Measurements from ENCODE around the gene PRR5L. TPM values are rescaled to one million over a fixed set of nuclear protein-coding genes. Genes with fewer than 3 reads are reported as not detected.
"Not testable (repeated sequence)": the region's sequence is repeated elsewhere in the genome, so short reads cannot be mapped to it uniquely, and the experiment has no call there.

PRR5L gene
- total RNA-seq, 3 donors from 2014 or later, result 5.1 to 10.0 (median 8.5) TPM

DNA sequence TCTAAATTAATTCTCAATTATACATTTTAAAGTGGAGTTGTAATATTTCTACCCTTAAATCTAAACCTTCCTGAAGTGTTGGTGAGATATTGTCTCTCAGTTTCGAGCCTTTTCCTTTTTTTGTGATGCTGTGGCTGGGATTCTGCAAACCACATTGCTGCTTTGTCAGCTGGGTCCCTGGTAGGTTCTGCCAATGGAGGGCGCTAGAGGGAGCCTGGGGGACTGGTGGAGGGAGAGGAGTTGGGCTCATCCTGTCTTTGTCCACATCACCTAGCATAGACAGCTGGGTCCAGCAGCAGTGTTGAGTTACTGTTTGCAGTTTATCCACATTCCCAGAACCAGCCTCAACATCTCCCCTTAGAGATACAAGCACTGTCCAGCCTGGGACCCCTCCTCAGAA is 173.0 kb downstream of the PRR5L start:
- Mint-ChIP-seq H3K4me3 (no peak overlapping the region), H3K36me3 (ENCODE audit: insufficient read depth) (peaks cover 10% of the 10 kb centered on the region), H3K4me1 (ENCODE audit: low read depth) (peaks cover 3% of the 10 kb centered on the region), H3K9me3 (no peaks in the 10 kb centered on the region), H3K27me3 (ENCODE audit: low read depth) (no peaks in the 10 kb centered on the region)
- no peak for DNase-seq
- ATAC-seq, result no peak

DNA sequence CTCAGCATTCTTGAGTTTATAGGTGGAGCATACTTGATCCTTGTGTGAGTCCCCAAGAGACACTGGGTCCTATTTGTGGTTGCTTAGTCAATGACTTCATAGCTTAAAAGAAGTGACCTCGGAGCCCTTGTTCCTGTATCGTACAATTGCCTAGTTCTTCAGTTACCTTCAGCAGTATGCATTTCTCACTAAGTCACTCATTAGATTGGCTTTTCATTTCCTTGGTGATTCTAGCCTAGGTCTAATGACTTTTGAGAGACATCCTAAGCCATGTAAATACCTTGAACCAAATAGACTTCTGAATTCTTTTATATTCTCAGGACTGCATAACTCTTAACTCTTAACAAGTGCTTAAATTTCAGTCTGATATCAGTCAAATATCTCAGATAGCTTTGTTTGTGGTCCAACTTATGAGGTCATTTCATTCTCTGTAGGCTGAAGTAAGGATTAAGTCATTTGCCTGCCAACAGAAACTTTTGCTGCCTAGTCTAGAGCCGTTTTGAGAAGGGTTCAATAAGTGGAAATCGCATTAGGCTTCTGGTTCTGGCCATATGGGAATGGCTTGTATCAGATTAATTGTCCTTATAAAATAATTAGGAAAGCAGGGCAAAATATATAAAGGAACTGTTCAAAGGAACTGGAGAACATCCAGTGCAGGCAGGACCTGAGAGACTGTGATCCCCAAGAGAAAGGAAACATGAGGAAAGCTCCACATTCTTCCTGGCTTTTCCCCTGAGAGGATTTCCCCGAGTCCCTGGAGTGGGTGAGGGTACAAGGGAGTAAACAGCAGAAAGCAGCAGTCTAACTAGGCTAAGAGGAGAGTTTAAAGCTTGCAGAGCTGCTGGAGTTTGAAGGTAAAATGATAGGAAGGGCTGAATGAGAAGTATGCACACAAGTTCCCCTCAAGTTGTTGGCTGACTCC is 174.1 kb downstream of the PRR5L start:
- Mint-ChIP-seq H3K27me3 (ENCODE audit: low read depth) (no peaks in the 10 kb centered on the region), H3K36me3 (ENCODE audit: insufficient read depth) (peaks cover 15% of the 10 kb centered on the region), H3K9me3 (no peaks in the 10 kb centered on the region), H3K4me3 (no peak overlapping the region), H3K4me1 (ENCODE audit: low read depth) (no peaks in the 10 kb centered on the region)
- no peak for ATAC-seq
- DNase-seq, result no peak

DNA sequence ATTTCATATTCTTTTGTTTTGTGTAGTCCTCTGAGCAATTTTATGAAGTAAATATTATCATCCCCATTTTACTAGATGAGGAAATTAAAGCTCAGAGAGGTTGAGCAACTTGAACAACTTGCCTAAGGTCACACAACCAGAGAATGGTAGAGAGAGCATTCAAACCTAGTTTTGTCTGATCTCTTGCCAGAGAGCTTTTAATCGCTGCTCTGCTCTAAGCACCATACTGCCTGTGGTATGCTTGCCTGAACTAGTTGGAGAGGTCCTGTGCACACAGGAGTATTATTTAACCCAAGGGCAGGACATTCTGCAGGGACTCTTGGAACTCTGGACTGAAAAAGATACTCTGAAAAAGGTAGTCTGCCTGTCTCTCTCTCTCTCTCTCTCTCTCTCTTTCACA is 175.5 kb downstream of the PRR5L start:
- Mint-ChIP-seq H3K4me1 (ENCODE audit: low read depth) (no peaks in the 10 kb centered on the region), H3K9me3 (no peaks in the 10 kb centered on the region), H3K36me3 (ENCODE audit: insufficient read depth) (peaks cover 12% of the 10 kb centered on the region), H3K4me3 (no peak overlapping the region), H3K27me3 (ENCODE audit: low read depth) (no peaks in the 10 kb centered on the region)
- DNase-seq (no peak), ATAC-seq (no peak)

DNA sequence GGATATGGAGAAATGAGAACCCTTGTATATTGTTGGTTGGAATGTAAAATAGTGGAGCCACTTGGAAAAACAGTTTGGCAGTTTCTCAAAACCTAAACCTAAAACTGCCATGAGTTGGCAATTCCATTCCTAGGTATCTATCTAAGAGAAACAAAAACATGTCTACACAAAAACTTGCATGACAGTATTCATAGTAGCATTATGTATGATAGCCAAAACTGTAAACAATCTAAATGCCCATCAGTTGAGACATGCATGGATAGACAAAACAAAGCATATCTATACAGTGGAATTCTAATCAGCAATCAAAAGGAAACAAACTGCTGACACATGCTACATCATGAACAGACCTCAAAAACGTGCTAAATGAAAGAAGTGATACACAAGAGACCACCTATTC is 179.1 kb downstream of the PRR5L start:
- Mint-ChIP-seq H3K4me1 (ENCODE audit: low read depth) (no peaks in the 10 kb centered on the region), H3K9me3 (no peaks in the 10 kb centered on the region), H3K36me3 (ENCODE audit: insufficient read depth) (peaks cover 12% of the 10 kb centered on the region), H3K4me3 (no peak overlapping the region), H3K27me3 (ENCODE audit: low read depth) (no peaks in the 10 kb centered on the region)
- ATAC-seq (no peak), DNase-seq (no peak)

DNA sequence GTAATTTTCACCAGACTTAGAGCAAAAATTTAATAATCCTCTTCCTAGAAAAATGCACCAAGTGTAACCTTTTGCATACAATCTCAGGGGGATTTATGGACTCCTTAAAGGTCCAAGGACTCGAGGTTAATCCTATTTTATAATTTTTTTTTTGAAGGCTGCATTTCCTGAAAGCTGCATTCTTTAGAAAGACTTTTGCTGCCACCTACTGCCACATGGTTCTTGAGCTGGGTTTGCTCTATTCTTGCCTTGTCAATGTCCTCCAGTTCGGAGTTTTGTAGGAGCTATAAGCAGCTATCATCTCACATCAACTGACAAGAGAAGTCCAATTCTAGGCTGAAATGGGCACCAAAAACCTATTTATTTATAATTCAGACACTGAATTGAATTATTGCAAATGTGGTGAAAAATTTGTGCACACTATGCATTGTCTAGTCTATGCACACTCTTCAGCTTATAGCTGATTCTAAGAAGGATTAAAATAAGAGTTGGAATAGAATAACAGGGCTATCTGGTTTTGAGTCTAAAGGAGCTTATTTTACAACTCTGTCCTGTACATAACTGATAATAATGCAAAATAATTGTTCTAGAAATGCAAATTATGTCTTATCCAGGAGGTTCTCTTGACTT is 182.7 kb downstream of the PRR5L start:
- Mint-ChIP-seq H3K9me3 (no peaks in the 10 kb centered on the region), H3K4me3 (no peak overlapping the region), H3K36me3 (ENCODE audit: insufficient read depth) (peaks cover 9% of the 10 kb centered on the region), H3K4me1 (ENCODE audit: low read depth) (peaks cover 4% of the 10 kb centered on the region), H3K27me3 (ENCODE audit: low read depth) (no peaks in the 10 kb centered on the region)
- ATAC-seq (no peak), DNase-seq (no peak)

DNA sequence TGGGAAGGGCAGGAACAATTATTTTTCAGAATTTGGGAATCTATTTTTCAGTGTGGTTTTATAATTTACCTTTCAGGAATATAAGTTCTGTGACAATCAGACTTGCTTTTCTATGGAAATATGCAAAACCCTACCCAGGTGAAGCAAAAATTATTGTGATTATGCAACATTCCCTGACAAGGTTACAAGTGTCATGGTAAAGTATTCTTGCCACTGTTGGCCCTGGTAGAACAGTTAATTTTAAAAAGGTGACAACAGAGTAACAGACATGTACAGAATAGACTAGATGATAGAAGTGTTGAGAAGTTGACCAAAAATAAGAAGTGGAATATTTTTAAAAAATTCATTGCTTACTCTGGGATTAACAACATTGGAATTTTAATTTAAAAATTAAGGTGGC is 184.7 kb downstream of the PRR5L start:
- H3K36me3 Mint-ChIP-seq (ENCODE audit: insufficient read depth), result peaks cover 13% of the 10 kb centered on the region
- peaks cover 7% of the 10 kb centered on the region for H3K4me1 Mint-ChIP-seq (ENCODE audit: low read depth)
- DNase-seq, result no peak
- H3K4me3 Mint-ChIP-seq, result no peak overlapping the region
- no peaks in the 10 kb centered on the region for H3K27me3 Mint-ChIP-seq (ENCODE audit: low read depth)
- no peak for ATAC-seq
- no peaks in the 10 kb centered on the region for H3K9me3 Mint-ChIP-seq

DNA sequence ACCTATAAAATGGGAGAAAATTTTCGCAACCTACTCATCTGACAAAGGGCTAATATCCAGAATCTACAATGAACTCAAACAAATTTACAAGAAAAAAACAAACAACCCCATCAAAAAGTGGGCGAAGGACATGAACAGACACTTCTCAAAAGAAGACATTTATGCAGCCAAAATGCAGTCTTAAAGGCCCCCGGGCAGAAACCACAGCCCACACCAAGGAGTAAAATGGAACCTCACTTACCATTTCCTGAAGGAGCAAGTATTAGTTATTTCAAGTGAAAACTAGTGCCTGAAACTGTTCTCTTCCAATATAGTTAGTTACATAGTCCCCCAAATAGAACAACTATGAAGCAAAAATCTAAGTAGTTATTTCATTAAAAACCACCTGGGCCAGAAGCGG is 187.0 kb downstream of the PRR5L start:
- H3K36me3 Mint-ChIP-seq (ENCODE audit: insufficient read depth), result peaks cover 14% of the 10 kb centered on the region
- H3K4me3 Mint-ChIP-seq; H3K9me3 Mint-ChIP-seq; ATAC-seq; H3K27me3 Mint-ChIP-seq (ENCODE audit: low read depth); DNase-seq: not testable (repeated sequence)
- peaks cover 18% of the 10 kb centered on the region for H3K4me1 Mint-ChIP-seq (ENCODE audit: low read depth)

DNA sequence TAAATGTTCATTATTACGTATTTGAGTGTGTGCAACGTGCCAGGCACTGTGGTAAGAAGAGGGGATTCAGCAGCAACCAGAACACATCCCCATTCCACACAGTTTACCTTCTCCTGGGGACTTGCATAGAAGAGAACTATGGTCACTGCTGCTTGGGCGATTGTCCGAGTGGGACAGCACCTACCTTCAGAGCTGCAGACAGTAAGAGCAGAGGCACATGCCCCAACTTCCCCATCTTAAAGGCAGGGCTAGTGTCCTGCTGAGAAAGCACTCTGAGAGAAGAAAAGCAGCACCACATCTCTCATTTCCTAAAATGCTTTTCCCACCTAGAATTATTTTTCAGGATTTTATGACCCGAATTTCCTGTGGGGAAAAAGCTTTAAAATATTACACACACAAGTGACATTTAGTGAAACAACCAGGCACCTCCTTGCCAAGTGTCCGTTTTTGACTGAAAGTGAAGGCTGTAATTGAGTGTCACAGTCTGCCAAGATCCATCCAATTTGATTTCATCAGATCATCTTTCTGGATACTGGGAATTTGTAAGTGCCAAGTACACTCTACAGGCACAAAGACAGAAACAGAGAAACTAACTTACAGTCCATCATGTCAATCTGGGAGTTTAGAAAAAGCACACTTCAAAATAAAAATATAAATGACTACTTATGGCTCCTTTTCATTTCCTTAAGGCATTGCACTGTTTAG is 189.4 kb downstream of the PRR5L start:
- ATAC-seq, result no peak
- peaks cover 26% of the 10 kb centered on the region for H3K4me1 Mint-ChIP-seq (ENCODE audit: low read depth)
- peaks cover 31% of the 10 kb centered on the region for H3K36me3 Mint-ChIP-seq (ENCODE audit: insufficient read depth)
- no peak for DNase-seq
- H3K9me3 Mint-ChIP-seq, result no peaks in the 10 kb centered on the region
- no peaks in the 10 kb centered on the region for H3K27me3 Mint-ChIP-seq (ENCODE audit: low read depth)
- H3K4me3 Mint-ChIP-seq, result no peak overlapping the region

DNA sequence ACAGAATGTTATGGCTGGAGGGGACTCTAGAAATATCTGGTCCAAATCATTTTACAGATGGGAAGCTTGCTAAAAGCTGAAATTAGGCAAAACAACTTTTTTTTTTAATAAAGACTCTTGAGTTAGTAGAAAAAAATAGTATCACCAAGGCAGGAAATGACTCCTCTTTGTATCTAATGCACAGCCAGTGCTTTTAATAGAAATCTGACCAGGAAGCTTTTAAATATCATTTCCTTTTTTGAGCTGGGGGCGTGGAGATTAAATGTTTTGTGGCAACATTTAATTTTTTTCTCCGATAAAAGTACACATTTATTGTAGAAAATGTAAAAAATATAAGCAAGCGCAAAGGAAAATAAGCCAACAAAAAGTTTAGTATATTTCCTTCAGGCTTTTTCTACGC is 191.5 kb downstream of the PRR5L start:
- Mint-ChIP-seq H3K4me1 (ENCODE audit: low read depth) (peaks cover 27% of the 10 kb centered on the region), H3K9me3 (no peaks in the 10 kb centered on the region), H3K4me3 (no peak overlapping the region), H3K27me3 (ENCODE audit: low read depth) (no peaks in the 10 kb centered on the region), H3K36me3 (ENCODE audit: insufficient read depth) (peaks cover 44% of the 10 kb centered on the region)
- ATAC-seq (no peak), DNase-seq (no peak)

DNA sequence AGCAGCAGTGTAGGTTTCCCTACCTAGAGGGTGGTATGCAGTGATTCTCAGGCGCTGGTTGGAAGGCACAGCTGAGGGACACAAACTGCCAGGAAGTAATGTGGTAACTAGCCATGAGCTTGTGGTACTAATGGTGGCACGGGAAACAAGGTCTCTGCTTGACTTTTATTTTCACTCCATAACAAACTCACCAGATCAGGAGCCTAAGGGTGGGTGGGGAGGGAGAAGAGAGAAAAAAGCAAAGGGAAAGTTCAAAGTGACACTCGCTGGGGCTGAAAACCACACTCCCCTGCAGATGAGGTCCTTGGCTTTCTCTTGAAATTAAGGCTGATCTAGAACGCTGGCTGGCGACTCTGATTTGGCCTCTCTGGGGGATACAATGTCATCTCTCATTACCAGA is 192.0 kb downstream of the PRR5L start:
- ATAC-seq (no peak), DNase-seq (no peak)
- H3K4me3 Mint-ChIP-seq, result no peak overlapping the region
- H3K9me3 Mint-ChIP-seq, result no peaks in the 10 kb centered on the region
- peaks cover 43% of the 10 kb centered on the region for H3K36me3 Mint-ChIP-seq (ENCODE audit: insufficient read depth)
- no peaks in the 10 kb centered on the region for H3K27me3 Mint-ChIP-seq (ENCODE audit: low read depth)
- H3K4me1 Mint-ChIP-seq (ENCODE audit: low read depth), result peaks cover 26% of the 10 kb centered on the region

DNA sequence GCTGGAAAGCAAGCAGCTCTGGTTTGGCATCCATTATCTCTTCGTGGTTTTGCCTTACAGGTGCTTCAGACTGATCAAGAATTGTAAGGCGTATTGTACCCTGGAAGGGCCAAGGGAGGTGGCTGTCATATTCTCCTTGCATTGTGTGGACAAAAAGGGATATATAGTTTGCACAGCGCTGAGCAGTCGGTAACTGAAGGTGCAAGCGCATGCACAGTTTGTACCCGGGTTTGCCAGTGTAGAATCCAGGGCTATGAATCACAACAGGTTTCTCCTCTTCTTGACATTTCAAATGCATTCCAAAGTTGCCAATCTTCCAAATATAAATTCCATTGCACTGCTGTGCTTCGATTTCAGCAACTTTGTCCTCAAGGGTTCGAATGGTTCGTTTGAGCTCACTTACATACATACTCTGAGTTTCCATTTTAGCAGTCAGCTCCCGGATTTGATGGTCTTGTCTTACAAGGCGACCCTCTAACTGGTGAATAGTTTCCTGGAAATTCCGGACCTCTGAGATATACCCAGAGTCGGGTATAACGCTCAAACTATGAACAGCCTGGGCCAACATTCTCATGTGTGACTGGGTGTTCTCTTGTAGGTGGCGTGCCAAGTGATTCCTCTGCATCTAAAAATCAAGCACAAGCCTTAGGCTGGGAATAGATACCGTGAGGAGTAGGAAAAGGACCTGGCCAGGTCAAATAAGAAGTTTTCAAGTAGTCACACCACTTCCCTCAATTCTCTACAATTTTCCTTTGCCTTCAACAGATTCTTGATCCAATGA is 194.1 kb downstream of the PRR5L start:
- H3K4me1 Mint-ChIP-seq (ENCODE audit: low read depth), result peaks cover 20% of the 10 kb centered on the region
- no peaks in the 10 kb centered on the region for H3K27me3 Mint-ChIP-seq (ENCODE audit: low read depth)
- H3K36me3 Mint-ChIP-seq (ENCODE audit: insufficient read depth), result peaks cover 39% of the 10 kb centered on the region
- H3K9me3 Mint-ChIP-seq, result no peaks in the 10 kb centered on the region
- H3K4me3 Mint-ChIP-seq, result no peak overlapping the region
- DNase-seq, result no peak
- ATAC-seq, result no peak

DNA sequence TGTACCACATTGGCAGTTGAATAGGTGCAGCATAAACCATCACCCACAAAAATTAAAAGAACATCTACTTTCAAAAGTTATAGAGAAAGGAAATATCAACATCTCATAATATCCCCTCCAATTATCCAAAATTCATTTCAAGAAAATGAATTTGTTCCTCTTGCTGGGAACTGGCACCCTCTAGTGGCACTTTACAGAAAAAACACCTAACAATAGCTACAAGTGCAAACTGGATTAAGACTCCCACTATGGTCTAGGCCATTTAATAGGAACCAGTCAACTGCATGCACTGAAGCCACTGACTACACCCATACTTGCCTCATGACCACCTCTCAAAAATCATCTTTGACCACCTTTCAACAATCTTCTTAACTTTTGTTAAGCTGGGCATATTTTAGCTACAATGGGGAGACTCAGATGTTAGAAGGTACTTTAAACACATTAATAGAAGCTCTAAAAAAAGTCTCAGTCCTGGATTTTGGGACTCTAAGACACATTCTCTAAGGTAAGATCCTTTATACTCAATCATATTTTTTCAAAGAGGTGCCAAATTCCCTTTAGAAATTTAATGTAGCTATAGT is 196.7 kb downstream of the PRR5L start:
- Mint-ChIP-seq H3K9me3 (no peaks in the 10 kb centered on the region), H3K27me3 (ENCODE audit: low read depth) (no peaks in the 10 kb centered on the region), H3K4me1 (ENCODE audit: low read depth) (peaks cover 12% of the 10 kb centered on the region), H3K4me3 (no peak overlapping the region), H3K36me3 (ENCODE audit: insufficient read depth) (peaks cover 35% of the 10 kb centered on the region)
- DNase-seq, result no peak
- ATAC-seq, result peak in 1 of 2 donors; percentile 70

DNA sequence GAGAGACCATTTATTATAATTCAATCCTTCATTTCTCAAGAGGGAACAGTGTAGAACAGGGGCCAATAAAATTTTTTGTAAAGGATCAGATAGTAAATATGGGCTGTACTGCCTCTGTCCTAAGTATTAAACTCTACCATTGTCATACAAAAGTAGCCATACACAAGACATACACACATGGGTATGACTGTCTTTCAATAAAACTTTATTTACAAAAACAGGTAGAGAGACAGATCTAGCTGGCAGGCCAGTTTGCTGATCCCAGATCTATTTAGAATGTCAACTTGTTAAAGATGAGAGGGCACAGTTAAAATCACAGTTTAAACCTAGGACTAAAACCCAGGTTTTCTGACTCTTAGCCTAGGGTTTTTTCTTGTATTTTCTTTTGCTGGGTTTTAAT is 197.2 kb downstream of the PRR5L start:
- no peak for ATAC-seq
- Mint-ChIP-seq H3K4me1 (ENCODE audit: low read depth) (peaks cover 9% of the 10 kb centered on the region), H3K4me3 (no peak overlapping the region), H3K36me3 (ENCODE audit: insufficient read depth) (peaks cover 34% of the 10 kb centered on the region), H3K9me3 (no peaks in the 10 kb centered on the region), H3K27me3 (ENCODE audit: low read depth) (no peaks in the 10 kb centered on the region)
- DNase-seq, result no peak

DNA sequence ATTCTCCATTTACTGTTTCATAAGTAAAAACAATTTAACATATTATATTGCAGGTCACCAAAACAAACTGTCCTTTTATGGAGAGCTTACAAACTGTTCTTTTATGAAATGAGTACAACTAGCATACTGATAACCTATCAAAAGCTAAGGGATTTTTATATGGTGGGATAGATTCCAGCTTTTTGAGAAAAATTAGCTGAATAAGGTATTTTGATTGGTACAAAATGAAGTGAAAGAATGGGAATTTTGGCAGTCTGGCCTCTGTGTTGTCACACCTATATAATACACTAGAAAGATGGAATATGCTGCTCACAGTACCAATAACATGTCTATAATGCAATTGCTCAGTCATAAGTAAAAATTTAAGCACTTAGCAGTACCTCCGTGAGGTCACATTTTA is 202.6 kb downstream of the PRR5L start:
- Mint-ChIP-seq H3K4me3 (no peak overlapping the region), H3K36me3 (ENCODE audit: insufficient read depth) (peaks cover 27% of the 10 kb centered on the region), H3K9me3 (no peaks in the 10 kb centered on the region), H3K27me3 (ENCODE audit: low read depth) (no peaks in the 10 kb centered on the region), H3K4me1 (ENCODE audit: low read depth) (peaks cover 17% of the 10 kb centered on the region)
- ATAC-seq (no peak), DNase-seq (no peak)
